ENCODE data around the gene CSNK2A1.

GRCh38 chr20:435558-435957 is 108.0 kb downstream of the CSNK2A1 start:
- TF ChIP-seq TAF1 (IDR thresholded peaks at IDR 0.05; ENCODE audit: low read depth) (no peak), REST (IDR thresholded peaks at IDR 0.05; ENCODE audit: borderline replicate concordance) (no peak)
